Neural cell (in vitro differentiated cells): ENCODE data around the gene CYP27A1. TPM values are rescaled to one million over a fixed set of nuclear protein-coding genes. Genes with fewer than 3 reads are reported as not detected.

ENCODE experiments used
- H2AFZ ChIP-seq: fragments of 200-600, 300-800 bp; sonication (generic), shearing (Covaris generic); 2 replicates; pipeline ENCODE4 v1.6.0; 2014; ENCODE audit warnings: low read depth, mild to moderate bottlenecking, antibody characterized with exemption, low read length, moderate library complexity
- H3F3A ChIP-seq: fragments of 200-600 bp; shearing (Covaris generic); 2 replicates; pipeline ENCODE4 v1.6.1; 2016; ENCODE audit warnings: mild to moderate bottlenecking, moderate library complexity, mixed read lengths, antibody characterized with exemption, low read length; ENCODE audit not compliant: insufficient read depth, poor library complexity, severe bottlenecking
- H3K27ac ChIP-seq: fragments of 200-600, 300-800 bp; sonication (generic), shearing (Covaris generic); 2 replicates; pipeline ENCODE4 v1.5.1; 2014; ENCODE audit warnings: mild to moderate bottlenecking, low read length, moderate library complexity
- H3K27me3 ChIP-seq: fragments of 300-800, 200-600 bp; sonication (generic), shearing (Covaris generic); 2 replicates; pipeline ENCODE4 v1.6.0; 2014; ENCODE audit warnings: mild to moderate bottlenecking, low read depth, low read length, moderate library complexity; ENCODE audit not compliant: insufficient read depth
- H3K36me3 ChIP-seq: fragments of 300-800, 200-600 bp; sonication (generic), shearing (Covaris generic); 2 replicates; pipeline ENCODE4 v1.5.1; 2014; ENCODE audit warnings: mild to moderate bottlenecking, antibody characterized with exemption, low read length, moderate library complexity; ENCODE audit not compliant: insufficient read depth
- H3K4me2 ChIP-seq: fragments of 300-800, 200-600 bp; sonication (generic), shearing (Covaris generic); 2 replicates; pipeline ENCODE4 v1.6.0; 2014; ENCODE audit warnings: mild to moderate bottlenecking, low read length
- H3K4me3 ChIP-seq: fragments of 300-800, 200-600 bp; sonication (generic), shearing (Covaris generic); 2 replicates; pipeline ENCODE4 v1.5.1; 2014; ENCODE audit warnings: mild to moderate bottlenecking, low read length, moderate library complexity
- H3K79me2 ChIP-seq: fragments of 200-600 bp; shearing (Covaris generic); replicated peaks from 2 replicates; pipeline ENCODE4 v1.6.0; 2014; ENCODE audit warnings: mild to moderate bottlenecking, low read length, moderate library complexity; ENCODE audit not compliant: insufficient read depth
- H3K9ac ChIP-seq: fragments of 300-800, 200-600 bp; sonication (generic), shearing (Covaris generic); 2 replicates; pipeline ENCODE4 v1.6.1; 2016; ENCODE audit warnings: mild to moderate bottlenecking, low read length, mixed read lengths
- H3K9me2 ChIP-seq: fragments of 200-600 bp; shearing (Covaris generic); 2 replicates; pipeline ENCODE4 v1.6.1; 2016; ENCODE audit warnings: mild to moderate bottlenecking, low read length, mixed read lengths; ENCODE audit not compliant: insufficient read depth
- H3K9me3 ChIP-seq: fragments of 200-600, 300-800 bp; sonication (generic), shearing (Covaris generic); 2 replicates; pipeline ENCODE4 v1.6.1; 2016; ENCODE audit warnings: mild to moderate bottlenecking, mixed run types, low read length, moderate library complexity, mixed read lengths
- H4K20me1 ChIP-seq: fragments of 200-600 bp; shearing (Covaris generic); 2 replicates; pipeline ENCODE4 v1.6.1; 2016; ENCODE audit warnings: mild to moderate bottlenecking, mixed run types; ENCODE audit not compliant: insufficient read depth
- EP300 ChIP-seq: fragments of 450-650 bp; conservative IDR thresholded peaks from 2 replicates; pipeline ENCODE4 v1.6.1; 2014; ENCODE audit warnings: antibody characterized with exemption, mild to moderate bottlenecking, moderate library complexity; ENCODE audit not compliant: poor library complexity, severe bottlenecking
- EZH2 ChIP-seq: fragments of 200-600, 300-800 bp; shearing (Covaris generic), sonication (generic); IDR thresholded peaks from 2 replicates; pipeline ENCODE4 v1.6.1; 2014; ENCODE audit warnings: antibody characterized with exemption, low read length, borderline replicate concordance, mild to moderate bottlenecking; ENCODE audit not compliant: insufficient read depth, poor library complexity, severe bottlenecking
- MXI1 ChIP-seq: fragments of 450-650 bp; conservative IDR thresholded peaks from 2 replicates; pipeline ENCODE4 v1.6.1; 2014; ENCODE audit warnings: antibody characterized with exemption, mild to moderate bottlenecking; ENCODE audit not compliant: poor library complexity, severe bottlenecking
- POLR2AphosphoS5 ChIP-seq: IDR thresholded peaks from 2 replicates; pipeline ENCODE4 v1.6.1; 2012
- RAD21 ChIP-seq: fragments of 450-650 bp; conservative IDR thresholded peaks from 2 replicates; pipeline ENCODE4 v1.6.1; 2014; ENCODE audit warnings: antibody characterized with exemption, mild to moderate bottlenecking, moderate library complexity
- SMC3 ChIP-seq: fragments of 450-650 bp; conservative IDR thresholded peaks from 2 replicates; pipeline ENCODE4 v1.6.1; 2014; ENCODE audit warnings: antibody characterized with exemption, mild to moderate bottlenecking, moderate library complexity; ENCODE audit not compliant: poor library complexity
- TAF1 ChIP-seq: IDR thresholded peaks from 2 replicates; pipeline ENCODE4 v1.6.1; 2012; ENCODE audit warnings: low read depth
- polyA plus RNA-seq: library from polyadenylated mRNA; depleted of rRNA; stranded (reverse); fragments of >200 nt; gene quantifications from 2 replicates; pipeline ENCODE4 v1.2.3, GENCODE V29; 2014
- TF ChIP-seq, protein P1 (sequence below): fragments of 450-650 bp; IDR thresholded peaks from 2 replicates; pipeline ENCODE4 v1.5.1; 2014; ENCODE audit warnings: antibody characterized with exemption, mild to moderate bottlenecking, moderate library complexity; ENCODE audit not compliant: poor library complexity, severe bottlenecking
- TF ChIP-seq, protein P2 (sequence below): IDR thresholded peaks from 2 replicates; pipeline ENCODE4 v1.6.1; 2012; ENCODE audit warnings: borderline replicate concordance

CYP27A1 gene
- polyA plus RNA-seq, 1 donor from 2014 or later = not detected

DNA sequence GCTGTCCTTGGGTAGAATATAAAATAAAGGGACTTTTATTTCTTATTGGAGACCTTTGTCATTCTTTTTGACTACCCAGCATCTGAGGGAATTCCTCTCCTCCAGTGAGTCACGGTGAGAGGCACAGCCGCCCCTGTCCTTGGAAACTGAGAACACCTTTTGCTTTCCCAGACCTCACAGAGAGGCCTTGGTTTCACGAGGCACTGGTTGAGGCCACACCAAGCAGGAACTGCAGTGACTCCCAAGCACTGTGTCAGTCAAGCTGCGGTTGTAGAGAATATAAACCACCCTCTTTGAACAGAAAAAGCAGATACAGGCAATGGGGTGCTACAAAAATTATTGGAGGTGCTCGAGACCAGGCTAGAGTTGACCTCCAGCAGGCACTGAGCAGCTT lies 33.3 kb downstream of the CYP27A1 start:
- H2AFZ ChIP-seq = no peak overlapping the region
- H3K36me3 ChIP-seq = no peaks in the 10 kb centered on the region
- TF ChIP-seq RAD21 (no peak), MXI1 (no peak), EZH2 (no peak), SMC3 (no peak), POLR2AphosphoS5 (no peak), EP300 (no peak), TAF1 (no peak)
- TF ChIP-seq, protein P1, sequence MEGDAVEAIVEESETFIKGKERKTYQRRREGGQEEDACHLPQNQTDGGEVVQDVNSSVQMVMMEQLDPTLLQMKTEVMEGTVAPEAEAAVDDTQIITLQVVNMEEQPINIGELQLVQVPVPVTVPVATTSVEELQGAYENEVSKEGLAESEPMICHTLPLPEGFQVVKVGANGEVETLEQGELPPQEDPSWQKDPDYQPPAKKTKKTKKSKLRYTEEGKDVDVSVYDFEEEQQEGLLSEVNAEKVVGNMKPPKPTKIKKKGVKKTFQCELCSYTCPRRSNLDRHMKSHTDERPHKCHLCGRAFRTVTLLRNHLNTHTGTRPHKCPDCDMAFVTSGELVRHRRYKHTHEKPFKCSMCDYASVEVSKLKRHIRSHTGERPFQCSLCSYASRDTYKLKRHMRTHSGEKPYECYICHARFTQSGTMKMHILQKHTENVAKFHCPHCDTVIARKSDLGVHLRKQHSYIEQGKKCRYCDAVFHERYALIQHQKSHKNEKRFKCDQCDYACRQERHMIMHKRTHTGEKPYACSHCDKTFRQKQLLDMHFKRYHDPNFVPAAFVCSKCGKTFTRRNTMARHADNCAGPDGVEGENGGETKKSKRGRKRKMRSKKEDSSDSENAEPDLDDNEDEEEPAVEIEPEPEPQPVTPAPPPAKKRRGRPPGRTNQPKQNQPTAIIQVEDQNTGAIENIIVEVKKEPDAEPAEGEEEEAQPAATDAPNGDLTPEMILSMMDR = no peak
- TF ChIP-seq, protein P2, sequence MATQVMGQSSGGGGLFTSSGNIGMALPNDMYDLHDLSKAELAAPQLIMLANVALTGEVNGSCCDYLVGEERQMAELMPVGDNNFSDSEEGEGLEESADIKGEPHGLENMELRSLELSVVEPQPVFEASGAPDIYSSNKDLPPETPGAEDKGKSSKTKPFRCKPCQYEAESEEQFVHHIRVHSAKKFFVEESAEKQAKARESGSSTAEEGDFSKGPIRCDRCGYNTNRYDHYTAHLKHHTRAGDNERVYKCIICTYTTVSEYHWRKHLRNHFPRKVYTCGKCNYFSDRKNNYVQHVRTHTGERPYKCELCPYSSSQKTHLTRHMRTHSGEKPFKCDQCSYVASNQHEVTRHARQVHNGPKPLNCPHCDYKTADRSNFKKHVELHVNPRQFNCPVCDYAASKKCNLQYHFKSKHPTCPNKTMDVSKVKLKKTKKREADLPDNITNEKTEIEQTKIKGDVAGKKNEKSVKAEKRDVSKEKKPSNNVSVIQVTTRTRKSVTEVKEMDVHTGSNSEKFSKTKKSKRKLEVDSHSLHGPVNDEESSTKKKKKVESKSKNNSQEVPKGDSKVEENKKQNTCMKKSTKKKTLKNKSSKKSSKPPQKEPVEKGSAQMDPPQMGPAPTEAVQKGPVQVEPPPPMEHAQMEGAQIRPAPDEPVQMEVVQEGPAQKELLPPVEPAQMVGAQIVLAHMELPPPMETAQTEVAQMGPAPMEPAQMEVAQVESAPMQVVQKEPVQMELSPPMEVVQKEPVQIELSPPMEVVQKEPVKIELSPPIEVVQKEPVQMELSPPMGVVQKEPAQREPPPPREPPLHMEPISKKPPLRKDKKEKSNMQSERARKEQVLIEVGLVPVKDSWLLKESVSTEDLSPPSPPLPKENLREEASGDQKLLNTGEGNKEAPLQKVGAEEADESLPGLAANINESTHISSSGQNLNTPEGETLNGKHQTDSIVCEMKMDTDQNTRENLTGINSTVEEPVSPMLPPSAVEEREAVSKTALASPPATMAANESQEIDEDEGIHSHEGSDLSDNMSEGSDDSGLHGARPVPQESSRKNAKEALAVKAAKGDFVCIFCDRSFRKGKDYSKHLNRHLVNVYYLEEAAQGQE = no peak
- no peaks in the 10 kb centered on the region for H3K27me3 ChIP-seq
- H3K79me2 ChIP-seq = no peaks in the 10 kb centered on the region
- H3K9me2 ChIP-seq = no peaks in the 10 kb centered on the region
- no peaks in the 10 kb centered on the region for H3F3A ChIP-seq
- no peak overlapping the region for H3K27ac ChIP-seq
- H3K4me2 ChIP-seq = no peak overlapping the region
- no peaks in the 10 kb centered on the region for H4K20me1 ChIP-seq
- H3K9ac ChIP-seq = no peak overlapping the region
- no peak overlapping the region for H3K4me3 ChIP-seq
- no peaks in the 10 kb centered on the region for H3K9me3 ChIP-seq

DNA sequence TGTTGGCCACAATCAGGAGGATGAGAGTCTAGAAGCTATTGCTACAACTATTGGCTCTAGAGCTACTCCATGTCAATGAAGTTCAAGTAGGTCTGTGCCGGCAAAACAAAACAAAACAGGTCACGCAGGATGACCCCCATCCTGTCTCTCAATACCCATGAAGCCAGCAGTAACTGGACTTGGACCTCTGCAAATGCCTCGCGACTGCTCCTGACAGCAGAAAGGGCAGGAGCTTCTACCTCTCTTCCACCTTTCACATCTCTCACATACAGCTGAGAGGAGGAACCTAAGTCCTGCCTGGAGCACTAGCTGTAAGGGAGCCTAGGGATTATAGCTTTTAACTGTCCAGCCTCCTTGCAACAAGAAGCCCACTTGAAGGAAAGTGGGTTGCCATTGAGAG lies 33.7 kb downstream of the CYP27A1 start:
- H3K27me3 ChIP-seq = no peaks in the 10 kb centered on the region
- H3K4me3 ChIP-seq = no peak overlapping the region
- H2AFZ ChIP-seq = no peak overlapping the region
- no peak overlapping the region for H3K9ac ChIP-seq
- H3K36me3 ChIP-seq = no peaks in the 10 kb centered on the region
- H4K20me1 ChIP-seq = no peaks in the 10 kb centered on the region
- no peaks in the 10 kb centered on the region for H3K9me3 ChIP-seq
- H3K4me2 ChIP-seq = no peak overlapping the region
- TF ChIP-seq, protein P1 = no peak
- TF ChIP-seq TAF1 = no peak
- no peak for TF ChIP-seq SMC3
- TF ChIP-seq EP300 = no peak
- TF ChIP-seq RAD21 = no peak
- no peak for TF ChIP-seq POLR2AphosphoS5
- no peak for TF ChIP-seq MXI1
- TF ChIP-seq EZH2 = no peak
- TF ChIP-seq, protein P2 = no peak
- no peaks in the 10 kb centered on the region for H3K9me2 ChIP-seq
- no peaks in the 10 kb centered on the region for H3K79me2 ChIP-seq
- H3K27ac ChIP-seq = no peak overlapping the region
- no peaks in the 10 kb centered on the region for H3F3A ChIP-seq
